ENCODE results near the gene CHGA.

DNA sequence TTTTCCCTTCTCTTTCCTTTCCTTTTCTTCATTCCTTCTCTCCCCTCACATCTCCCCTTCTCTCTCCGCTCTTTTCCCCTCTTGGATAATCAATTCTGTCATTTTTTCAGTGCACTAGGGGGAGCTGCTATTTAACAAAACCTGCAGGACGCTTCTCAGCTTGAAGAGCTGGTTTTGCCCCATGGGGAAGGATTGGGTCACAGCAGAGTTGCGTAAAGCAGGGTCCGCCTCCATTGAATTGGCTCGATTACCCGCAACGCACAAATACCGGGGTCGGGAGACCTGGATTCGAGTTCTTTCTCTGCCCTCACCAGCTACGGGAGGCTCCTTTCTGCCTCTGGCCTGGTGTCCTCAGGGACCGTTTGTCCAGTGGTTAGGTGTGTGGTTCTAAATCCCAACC is 42.1 kb upstream of the CHGA start:
- TF ChIP-seq POU5F1 (IDR thresholded peaks at IDR 0.05; ENCODE audit: low read depth, low read length): no peak
- no peak for TF ChIP-seq JUND (IDR thresholded peaks at IDR 0.05; ENCODE audit: low read length)
- no peak for TF ChIP-seq POLR2AphosphoS5 (IDR thresholded peaks at IDR 0.05; ENCODE audit: low read depth, low read length)

Measured in H1 (cell line).